Sciatic nerve (tissue), 2 donors: Measurements from ENCODE around the gene ZBTB32. TPM values are rescaled to one million over a fixed set of nuclear protein-coding genes. Genes with fewer than 3 reads are reported as not detected.

Source experiments
- ATAC-seq: fragments of 200-7000 bp; cut with Tn5 transposase; one replicate; pipeline ENCODE4 v1.9.1; 2020; ENCODE audit warnings: mild to moderate bottlenecking, moderate library complexity
- DNase-seq: peaks from one replicate; pipeline ENCODE4 v3.0.0-alpha.2; 2020; ENCODE audit warnings: low spot score
- intact Hi-C: fragments of 100-400 bp; cut with DNase I; formaldehyde crosslinking; loops from one replicate; pipeline ENCODE4 v1.14.2; 2022
- total RNA-seq: library from RNA; stranded (reverse); fragmentation: NEBNext Ultra II Directional; extraction: Animal tissue kit (Norgen Biotek cat#: 25700); gene quantifications from one replicate; pipeline ENCODE4 v1.2.1, GENCODE V29; 2021
- donor health status: DM: no; HTN: no; CAD: no.
- donor health status: DM: no; HTN: no; CAD: no.

ZBTB32 gene
- total RNA-seq, 1 donor from 2014 or later: 0.18 TPM

DNA sequence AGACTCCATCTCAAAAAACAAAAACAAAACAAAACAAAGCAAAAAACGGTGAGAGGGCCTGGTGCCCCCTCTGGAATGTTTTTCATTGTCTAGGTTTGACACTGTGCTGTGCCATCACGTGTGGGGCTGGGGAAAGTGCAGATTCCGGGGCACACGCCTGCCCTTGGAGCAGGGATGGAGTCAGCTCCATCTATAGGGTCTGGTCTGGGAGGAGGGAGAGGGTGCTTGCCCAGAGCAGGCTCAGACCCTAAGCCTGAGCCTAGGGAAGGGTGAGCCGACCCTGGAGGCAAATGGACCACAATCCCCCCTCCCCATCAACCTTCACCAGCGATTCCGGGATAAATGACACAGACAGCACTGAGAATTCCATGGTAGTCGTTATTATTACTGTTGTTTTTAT is 10.9 kb upstream of the ZBTB32 start:
- ATAC-seq (peak; percentile 40), DNase-seq (no peak)
- intact Hi-C loops: no loop called here

DNA sequence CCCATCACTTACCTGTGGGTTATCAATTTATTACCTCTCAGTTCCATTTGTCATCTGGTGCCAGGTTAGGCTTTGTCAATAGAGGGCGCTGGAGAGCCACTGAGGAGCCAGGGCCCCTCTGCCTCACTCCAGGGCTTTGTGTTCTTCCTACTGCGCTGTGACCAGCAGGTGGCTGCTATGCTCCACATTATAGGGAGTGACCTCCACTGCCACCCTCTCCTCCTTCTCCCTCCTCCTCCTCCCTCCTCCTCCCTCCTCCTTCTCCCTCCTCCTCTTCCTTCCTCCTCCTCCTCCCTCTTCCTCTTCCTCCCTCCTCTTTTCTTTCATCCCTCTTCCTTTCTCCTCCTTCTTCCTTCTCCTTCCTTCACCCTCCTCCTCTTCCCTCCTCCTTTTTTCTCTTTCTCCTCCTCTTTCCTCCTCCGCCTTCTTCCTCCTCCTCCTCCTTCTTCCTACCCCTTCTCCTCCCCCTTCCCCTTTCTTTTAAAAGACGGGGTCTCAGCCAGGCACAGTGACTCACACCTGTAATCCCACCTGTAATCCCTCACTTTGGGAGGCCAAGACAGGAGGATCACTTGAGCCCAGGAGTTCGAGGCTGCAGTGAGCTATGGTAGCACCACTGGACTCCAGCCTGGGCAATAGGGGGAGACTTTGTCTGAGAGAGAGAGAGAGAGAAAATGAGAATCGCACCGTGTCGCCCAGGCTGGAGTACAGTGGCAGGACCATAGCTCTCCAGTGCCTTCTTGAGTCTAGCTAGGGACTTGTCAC is 10.3 kb upstream of the ZBTB32 start:
- peak; percentile 88 for DNase-seq

DNA sequence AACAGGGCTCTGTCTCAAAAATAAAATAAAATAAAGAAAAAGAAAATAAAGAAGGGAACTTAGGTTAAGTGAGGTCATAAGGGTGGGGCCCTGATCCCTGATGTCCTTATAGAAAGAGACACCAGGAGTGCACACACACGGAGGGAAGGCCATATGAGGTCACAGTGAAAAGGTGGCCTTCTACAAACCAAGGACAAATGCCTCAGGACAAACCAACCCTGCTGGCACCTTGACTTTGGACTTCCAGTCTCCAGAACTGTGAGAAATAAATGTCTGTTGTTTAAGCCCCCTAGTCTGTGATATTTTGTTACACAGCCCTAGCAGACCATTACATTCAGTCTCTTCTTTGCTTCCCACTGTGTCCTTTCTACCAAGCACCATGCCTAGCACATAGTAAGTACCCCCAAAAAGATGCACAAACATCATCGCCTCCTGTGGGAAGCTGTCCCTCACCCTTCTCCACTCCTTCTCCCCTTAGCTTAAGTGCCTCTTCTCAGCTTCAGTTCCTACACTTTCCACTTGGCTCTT is 8.4 kb upstream of the ZBTB32 start:
- no peak for DNase-seq
- no peak for ATAC-seq
- intact Hi-C loops: no loop called here

More for the DNA sequence above, 10.3 kb upstream of the ZBTB32 start:
- ATAC-seq: peak; percentile 99
- intact Hi-C loops: no loop called here

DNA sequence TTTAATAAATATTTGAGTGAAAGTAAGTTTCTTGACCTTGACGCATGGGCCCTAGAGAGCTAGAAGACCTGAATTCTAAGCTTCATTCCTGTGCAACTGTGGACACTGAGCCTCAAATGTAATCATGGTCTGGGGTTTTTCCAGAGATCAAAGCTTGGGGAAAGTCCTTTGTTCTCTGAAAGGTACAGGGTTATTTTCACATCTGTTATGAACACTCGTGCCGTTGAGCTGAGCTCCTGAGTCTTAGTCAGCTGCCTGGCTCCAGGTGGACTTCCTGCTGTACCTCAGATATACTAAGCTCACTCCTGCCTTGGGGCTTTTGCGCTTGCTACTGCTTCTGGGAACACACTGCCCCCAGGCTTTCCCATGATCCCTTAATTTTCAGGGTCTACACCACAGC is 7.5 kb upstream of the ZBTB32 start:
- intact Hi-C loops: no loop called here
- ATAC-seq (no peak), DNase-seq (no peak)

DNA sequence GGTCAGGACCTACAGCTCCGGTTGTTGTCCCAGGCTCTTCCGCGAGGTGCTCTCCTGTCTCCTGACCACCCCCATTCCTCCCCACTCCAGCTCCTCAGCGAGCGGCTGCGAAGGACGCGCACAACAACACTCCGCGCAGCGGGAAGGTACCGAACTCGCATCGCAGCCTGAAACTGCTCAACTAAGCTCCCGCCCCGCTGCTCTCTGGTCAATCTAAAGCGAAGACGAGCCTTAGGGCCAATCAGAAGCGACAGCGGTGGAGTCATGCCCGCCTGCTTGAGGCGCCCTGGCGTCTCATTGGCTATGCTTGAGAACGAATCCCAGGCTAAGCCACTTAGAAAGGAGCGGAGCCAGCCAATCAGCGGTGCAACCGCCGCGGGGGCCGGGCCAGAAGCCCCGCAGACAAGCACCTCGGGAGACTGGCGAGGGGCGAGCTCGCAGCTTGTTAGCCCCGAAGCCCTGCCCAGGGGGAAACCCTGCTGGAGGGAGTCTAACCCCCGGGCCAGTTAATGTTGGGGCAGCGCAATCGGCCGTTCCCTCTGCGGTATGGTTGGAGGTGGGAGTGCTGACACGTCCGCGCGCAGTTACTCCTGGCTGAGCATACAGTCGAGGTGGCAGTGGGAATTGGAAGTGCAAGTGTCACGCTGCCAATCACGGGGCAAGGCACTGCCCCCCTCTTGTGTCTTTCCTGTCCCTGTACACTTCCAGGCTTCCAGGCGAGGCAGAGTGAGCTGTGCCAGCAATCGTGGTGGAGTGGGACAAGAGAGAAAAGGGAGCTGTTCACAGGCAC is 1.9 kb upstream of the ZBTB32 start:
- DNase-seq: peak; percentile 95
- ATAC-seq: peak; percentile 100
- intact Hi-C loops: no loop called here

DNA sequence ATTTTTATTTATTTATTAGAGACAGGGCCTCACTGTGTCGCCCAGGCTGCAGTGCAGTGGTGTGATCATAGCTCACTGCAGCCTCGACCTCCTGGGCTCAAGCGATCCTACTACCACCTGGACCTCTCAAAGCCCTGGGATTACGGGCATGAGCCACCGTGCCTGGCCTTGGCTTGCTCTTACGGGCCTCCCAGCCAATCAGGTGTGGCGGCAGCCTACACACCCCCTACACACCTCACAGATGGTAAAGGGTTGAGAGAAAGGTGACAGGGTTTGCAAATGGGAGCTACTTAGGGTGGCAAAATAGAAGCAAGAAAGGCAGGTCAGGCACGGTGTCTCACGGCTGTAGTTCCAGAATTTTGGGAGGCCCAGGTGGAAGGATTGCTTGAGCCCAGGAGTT is 1.0 kb upstream of the ZBTB32 start:
- no peak for DNase-seq
- intact Hi-C loops: no loop called here
- ATAC-seq: no peak

DNA sequence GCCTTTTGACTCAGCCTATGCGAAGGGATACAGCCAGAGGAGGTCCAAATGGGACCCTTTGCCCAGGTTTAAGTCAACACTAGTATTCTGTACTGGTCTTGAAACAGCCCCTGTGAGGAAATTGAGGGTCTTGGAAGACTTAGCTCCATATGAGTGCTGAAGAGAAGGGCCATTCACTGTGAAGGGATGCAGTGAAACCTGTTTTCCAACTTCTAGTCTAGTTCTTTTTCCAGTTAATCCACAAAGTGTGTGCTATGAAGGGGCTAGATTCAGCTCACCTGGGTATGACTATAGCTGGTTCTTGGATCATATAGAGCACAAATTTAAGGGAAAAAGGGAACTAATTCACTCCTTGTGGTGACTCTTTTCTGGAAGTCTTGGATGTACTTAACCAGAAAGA is 4.0 kb downstream of the ZBTB32 start:
- ATAC-seq (no peak), DNase-seq (no peak)
- intact Hi-C loops: no loop called here

DNA sequence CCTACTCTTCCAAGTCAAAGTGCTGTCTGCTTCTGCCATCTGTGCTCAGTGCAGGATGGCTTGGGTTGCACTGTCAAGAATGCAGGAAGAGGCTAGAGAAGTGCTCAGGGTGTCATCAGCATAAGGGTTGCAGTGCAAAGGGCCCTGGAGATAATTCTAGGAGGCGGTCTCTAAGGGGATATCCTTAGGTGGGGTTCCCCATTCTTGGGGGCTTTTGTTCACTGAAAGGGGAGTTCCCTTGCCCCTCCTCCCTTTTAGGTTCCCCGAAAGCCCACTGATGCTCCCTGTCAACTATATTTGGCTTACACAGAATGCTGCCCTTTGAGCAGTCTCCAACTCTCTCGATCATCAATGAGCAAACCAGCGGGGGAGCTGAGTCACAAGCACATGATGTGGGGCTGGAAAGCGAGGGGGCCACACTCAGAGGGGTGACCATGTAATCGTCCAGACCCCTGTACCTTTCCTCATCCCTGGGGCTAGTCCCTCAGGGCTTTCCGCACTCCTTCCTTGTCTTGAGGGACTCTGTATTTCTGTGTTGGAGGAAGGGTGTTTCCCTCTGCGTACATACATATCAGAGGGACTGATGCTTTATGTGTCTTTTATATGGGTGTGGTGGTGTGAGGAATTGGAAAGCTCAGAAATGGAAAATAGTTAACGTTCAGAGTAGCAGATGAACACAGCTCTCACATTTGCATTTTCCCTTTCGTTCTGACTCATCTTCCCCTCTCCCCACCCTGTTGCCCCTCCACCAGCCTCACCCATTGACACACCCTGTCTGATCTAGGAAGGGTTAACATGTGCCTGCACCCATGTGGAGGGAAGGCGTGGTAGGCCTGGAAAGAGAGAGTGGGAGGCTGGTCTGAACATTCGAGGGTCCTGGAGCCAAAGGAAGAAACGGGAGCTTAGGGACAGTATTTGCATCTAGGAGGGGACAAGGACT is 6.7 kb downstream of the ZBTB32 start:
- intact Hi-C loops: loop anchor here (10.0 kb wide), 1 partner anchor 566 kb away; the partner anchor contains the start of gene FXYD7
- no peak for ATAC-seq
- no peak for DNase-seq

DNA sequence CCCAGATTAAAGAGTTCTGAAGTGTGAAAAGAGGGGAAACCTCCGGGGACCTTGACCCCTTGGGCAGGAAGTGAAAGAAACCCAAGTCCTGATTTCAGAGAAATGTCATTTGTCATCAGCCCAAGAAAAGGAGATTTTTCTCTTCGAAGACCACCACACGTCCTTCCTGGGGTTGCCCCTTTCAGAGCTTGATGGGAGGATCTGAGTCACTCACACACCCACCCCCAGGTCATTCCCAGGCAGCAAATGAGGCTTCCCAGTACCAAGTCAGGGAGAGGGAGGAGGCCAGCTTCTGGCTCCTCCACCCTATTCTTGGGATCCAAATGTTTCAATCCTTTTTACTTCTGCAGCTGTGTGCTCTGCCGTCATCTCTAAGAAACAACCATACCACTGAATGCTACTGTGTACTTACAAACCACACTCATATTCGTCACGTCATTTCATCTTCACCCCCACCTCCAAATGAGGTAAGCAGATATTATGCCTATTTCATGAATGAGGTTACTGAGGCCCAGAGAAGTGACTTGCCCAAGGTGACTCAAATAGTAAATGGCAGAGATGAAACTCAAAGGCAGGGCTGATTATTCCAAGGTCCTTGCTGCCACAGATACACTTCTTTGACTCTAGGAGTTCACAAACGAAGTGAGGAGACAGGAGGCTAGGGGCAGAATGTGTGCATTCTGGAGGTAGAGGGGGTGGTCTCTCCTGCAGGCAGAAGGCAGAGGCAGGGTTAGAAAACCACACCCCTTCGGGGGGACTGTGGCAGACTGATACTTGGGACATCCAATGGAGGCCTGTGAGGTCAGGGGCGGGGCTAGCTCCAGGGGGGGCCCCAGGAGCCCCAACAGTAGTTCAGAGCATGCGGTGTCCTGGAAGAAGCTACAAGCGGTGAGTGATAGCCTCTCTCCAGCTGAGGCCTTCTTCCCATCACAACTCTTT is 8.5 kb downstream of the ZBTB32 start:
- ATAC-seq: no peak
- DNase-seq: no peak
- intact Hi-C loops: loop anchor here (10.0 kb wide), 1 partner anchor 568 kb away; the partner anchor contains the start of gene FXYD7

DNA sequence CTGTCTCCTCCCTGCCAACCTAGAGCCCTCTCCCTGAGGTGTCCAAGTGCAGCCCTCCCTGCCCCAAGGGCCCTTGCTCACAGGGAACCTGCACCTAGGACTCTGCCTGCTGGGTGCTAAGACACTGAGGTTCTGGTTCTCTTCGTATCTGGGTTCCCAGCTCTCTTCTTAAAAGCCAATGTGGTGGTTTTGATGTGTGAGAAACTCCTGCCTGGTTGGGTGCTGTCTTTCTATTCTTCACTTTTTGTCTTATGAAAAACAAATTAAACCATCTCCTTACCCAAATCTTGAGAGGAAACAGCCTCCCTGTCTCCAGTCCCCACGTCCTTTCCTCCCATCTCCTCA is 9.1 kb downstream of the ZBTB32 start:
- ATAC-seq: no peak
- DNase-seq: no peak
- intact Hi-C loops: loop anchor here (10.0 kb wide), 1 partner anchor 569 kb away; the partner anchor contains the start of gene FXYD7

DNA sequence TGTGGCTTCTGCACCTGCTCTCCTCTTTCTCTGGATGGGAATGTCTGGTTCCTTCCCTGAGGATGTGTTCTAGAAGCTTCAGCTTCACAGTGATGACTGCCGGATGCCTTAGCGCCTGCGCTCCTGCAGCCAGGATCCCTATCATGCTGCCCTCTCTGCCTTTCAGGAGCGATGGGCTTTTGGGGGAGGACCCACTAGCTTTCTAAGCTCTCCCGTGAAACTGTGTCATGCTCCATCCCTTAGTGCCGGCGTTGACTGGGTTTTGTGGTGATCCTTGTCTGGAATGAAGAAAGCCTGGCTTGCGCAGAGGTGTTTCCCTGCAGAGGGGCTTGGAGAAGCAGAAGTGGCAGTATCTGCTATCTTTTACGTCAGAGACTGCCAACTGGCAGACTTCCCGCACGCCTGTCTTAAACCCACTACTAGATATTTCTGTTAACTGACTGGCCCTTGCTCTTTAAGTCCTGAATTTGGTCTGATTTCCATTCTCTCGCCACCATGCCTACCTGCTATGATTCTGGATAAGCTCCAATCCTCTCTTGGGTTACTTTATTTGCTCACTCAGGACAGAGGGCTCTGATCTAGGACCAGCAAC is 9.6 kb downstream of the ZBTB32 start:
- intact Hi-C loops: loop anchor here (10.0 kb wide), 1 partner anchor 569 kb away; the partner anchor contains the start of gene FXYD7
- DNase-seq: no peak
- no peak for ATAC-seq

DNA sequence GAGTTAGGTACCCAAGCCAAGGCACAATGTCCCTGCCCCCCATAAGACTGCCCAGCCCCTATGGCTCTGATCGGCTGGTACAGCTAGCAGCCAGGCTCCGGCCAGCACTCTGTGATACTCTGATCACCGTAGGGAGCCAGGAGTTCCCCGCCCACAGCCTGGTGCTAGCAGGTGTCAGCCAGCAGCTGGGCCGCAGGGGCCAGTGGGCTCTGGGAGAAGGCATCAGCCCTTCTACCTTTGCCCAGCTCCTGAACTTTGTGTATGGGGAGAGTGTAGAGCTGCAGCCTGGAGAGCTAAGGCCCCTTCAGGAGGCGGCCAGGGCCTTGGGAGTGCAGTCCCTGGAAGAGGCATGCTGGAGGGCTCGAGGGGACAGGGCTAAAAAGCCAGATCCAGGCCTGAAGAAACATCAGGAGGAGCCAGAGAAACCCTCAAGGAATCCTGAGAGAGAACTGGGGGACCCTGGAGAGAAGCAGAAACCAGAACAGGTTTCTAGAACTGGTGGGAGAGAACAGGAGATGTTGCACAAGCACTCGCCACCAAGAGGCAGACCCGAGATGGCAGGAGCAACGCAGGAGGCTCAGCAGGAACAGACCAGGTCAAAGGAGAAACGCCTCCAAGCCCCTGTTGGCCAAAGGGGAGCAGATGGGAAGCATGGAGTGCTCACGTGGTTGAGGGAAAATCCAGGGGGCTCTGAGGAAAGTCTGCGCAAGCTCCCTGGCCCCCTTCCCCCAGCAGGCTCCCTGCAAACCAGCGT is 10.4 kb downstream of the ZBTB32 start:
- ATAC-seq (no peak), DNase-seq (no peak)
- intact Hi-C loops: loop anchor here (5.0 to 10.0 kb wide), 2 partner anchors 167 to 570 kb away; partner anchors contain the start of genes FXYD7 and TMEM147

DNA sequence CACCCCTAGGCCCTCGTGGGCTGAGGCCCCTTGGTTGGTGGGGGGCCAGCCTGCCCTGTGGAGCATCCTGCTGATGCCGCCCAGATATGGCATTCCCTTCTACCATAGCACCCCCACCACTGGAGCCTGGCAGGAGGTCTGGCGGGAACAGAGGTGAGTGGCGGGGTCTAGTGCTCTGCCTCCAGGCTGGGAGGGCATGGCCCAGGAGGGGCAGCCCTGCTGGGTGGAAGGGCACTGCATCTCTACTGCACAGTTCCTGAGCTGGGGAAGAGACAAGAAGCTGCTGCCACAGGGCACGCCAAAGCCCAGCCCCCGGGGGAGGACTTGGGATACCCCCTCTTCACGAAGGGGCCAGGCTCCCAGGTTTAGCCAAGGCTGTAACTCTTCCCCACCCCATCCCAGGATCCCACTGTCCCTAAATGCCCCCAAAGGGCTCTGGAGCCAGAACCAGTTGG is 11.0 kb downstream of the ZBTB32 start:
- DNase-seq: no peak

DNA sequence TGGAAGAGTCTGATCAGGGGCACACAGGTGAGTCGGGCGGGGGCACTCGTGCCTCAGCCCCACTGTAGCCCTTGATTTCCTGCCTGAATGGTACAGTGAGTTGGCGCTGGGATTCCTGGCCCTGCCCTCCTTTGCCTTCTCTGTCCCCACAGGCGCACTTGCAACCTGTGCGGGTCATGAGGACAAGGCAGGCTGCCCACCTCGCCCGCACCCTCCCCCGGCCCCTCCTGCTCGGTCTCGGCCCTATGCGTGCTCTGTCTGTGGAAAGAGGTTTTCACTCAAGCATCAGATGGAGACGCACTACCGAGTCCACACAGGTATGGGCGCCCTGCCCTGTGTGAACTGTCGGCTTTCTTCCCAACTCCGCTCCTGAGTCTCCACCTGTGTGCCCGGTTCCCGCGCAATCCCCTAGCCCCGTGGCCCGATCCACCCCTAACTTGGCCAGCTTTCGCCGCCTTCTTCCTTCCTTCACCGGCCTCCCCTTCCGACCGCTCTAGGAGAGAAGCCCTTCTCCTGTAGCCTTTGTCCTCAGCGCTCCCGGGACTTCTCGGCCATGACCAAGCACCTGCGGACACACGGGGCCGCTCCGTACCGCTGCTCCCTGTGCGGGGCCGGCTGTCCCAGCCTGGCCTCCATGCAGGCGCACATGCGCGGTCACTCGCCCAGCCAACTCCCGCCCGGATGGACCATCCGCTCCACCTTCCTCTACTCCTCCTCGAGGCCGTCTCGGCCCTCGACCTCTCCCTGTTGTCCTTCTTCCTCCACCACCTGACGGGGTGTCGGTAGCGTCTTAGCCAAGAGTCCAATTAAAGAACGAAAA is 11.8 kb downstream of the ZBTB32 start:
- peak; percentile 70 for ATAC-seq
- intact Hi-C loops: loop anchor here (5.0 to 10.0 kb wide), 2 partner anchors 169 to 571 kb away; partner anchors contain the start of genes FXYD7 and TMEM147
- peak; percentile 83 for DNase-seq

More for the DNA sequence above, 11.0 kb downstream of the ZBTB32 start:
- no peak for ATAC-seq
- intact Hi-C loops: loop anchor here (5.0 to 10.0 kb wide), 2 partner anchors 168 to 571 kb away; partner anchors contain the start of genes FXYD7 and TMEM147
